Measurements from ENCODE around the gene MYO7B. TPM values are rescaled to one million over a fixed set of nuclear protein-coding genes. Genes with fewer than 3 reads are reported as not detected.
"Not testable (repeated sequence)": the region's sequence is repeated elsewhere in the genome, so short reads cannot be mapped to it uniquely, and the experiment has no call there.

Gene MYO7B
- polyA plus RNA-seq, 4 donors, result 85.6 to 617 (median 462) TPM

GRCh38 chr2:127535918-127536317 is 435 bp downstream of the MYO7B start:
- FAIRE-seq (no peak), DNase-seq (peak; percentile 55 to 74)
- Histone ChIP-seq H3K4me1 (ENCODE audit: control insufficient read depth in 3 of 3, insufficient read depth in 2 of 3, low read depth in 1 of 3, low read length in 2 of 3) (peaks cover 4 to 43% (median 20%) of the 10 kb centered on the region in 3 donors), H3K4me3 (ENCODE audit: low read depth in 1 of 3, low read length in 3 of 3) (peak overlapping the region in 2 of 3 donors; percentile 78 to 84), H3K36me3 (ENCODE audit: control insufficient read depth in 3 of 3, insufficient read depth in 2 of 3, low read depth in 1 of 3, low read length in 3 of 3) (peaks cover 0 to 22% (median 4%) of the 10 kb centered on the region in 3 donors), H3K27ac (ENCODE audit: low read depth in 1 of 3, low read length in 2 of 3) (peak overlapping the region; percentile 98 to 99 (median 98)), H3K27me3 (ENCODE audit: control insufficient read depth in 3 of 3, insufficient read depth in 3 of 3, low read length in 3 of 3) (no peaks in the 10 kb centered on the region), H3K9me3 (ENCODE audit: control insufficient read depth in 2 of 2, insufficient read depth in 1 of 2, low read depth in 1 of 2, low read length in 1 of 2) (peaks cover 0 to 3% of the 10 kb centered on the region in 2 donors)
- 26 to 66% (median 41%) methylated on average over 6 of the region's 6 CpGs for WGBS, 3 donors

- Histone ChIP-seq H3K4me3 (ENCODE audit: low read depth in 1 of 3, low read length in 3 of 3) (peak overlapping the region in 2 of 3 donors; percentile 78 to 84), H3K4me1 (ENCODE audit: control insufficient read depth in 3 of 3, insufficient read depth in 2 of 3, low read depth in 1 of 3, low read length in 2 of 3) (peaks cover 4 to 43% (median 24%) of the 10 kb centered on the region in 3 donors), H3K27ac (ENCODE audit: low read depth in 1 of 3, low read length in 2 of 3) (peak overlapping the region; percentile 98 to 99 (median 98)), H3K36me3 (ENCODE audit: control insufficient read depth in 3 of 3, insufficient read depth in 2 of 3, low read depth in 1 of 3, low read length in 3 of 3) (peaks cover 0 to 32% (median 4%) of the 10 kb centered on the region in 3 donors), H3K9me3 (ENCODE audit: control insufficient read depth in 2 of 2, insufficient read depth in 1 of 2, low read depth in 1 of 2, low read length in 1 of 2) (peaks cover 0 to 3% of the 10 kb centered on the region in 2 donors), H3K27me3 (ENCODE audit: control insufficient read depth in 3 of 3, insufficient read depth in 3 of 3, low read length in 3 of 3) (no peaks in the 10 kb centered on the region)
- DNase-seq, result peak; percentile 10 to 48
- no peak for FAIRE-seq
- 40 to 60% (median 47%) methylated on average over 7 of the region's 7 CpGs for WGBS, 3 donors
Observed at GRCh38 chr2:127536707-127537541, 1.4 kb downstream of the MYO7B start.

DNA sequence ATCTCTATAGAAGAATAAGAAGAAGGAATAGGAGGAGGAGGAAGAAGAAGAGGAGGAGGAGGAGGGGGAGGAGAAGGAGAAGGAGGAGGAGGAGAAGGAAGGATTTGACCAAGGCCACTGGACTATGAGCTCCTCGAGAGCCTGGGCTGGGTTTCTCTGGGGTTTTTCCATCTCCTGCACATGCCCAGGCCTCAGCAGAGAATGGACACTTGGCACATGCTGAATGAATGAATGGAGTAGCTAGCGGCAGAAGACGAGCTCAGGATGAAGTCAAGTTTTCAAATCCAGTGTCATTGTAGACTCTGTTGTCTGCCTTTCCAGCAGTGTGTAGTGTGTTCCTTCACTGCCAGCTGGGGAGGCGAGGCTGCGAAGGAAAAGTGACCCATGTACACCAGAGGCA is 2.2 kb downstream of the MYO7B start:
- peak overlapping the region in 2 of 3 donors; percentile 78 to 84 for H3K4me3 ChIP-seq (ENCODE audit: low read depth in 1 of 3, low read length in 3 of 3)
- peak overlapping the region in 1 of 3 donors; percentile 99 for H3K27ac ChIP-seq (ENCODE audit: low read depth in 1 of 3, low read length in 2 of 3)
- FAIRE-seq (no peak), DNase-seq (peak in 1 of 2 donors; percentile 13)
- peaks cover 0 to 37% (median 4%) of the 10 kb centered on the region in 3 donors for H3K36me3 ChIP-seq (ENCODE audit: control insufficient read depth in 3 of 3, insufficient read depth in 2 of 3, low read depth in 1 of 3, low read length in 3 of 3)
- WGBS, 3 donors, result 81 to 87% (median 86%) methylated on average over 5 of the region's 5 CpGs
- H3K27me3 ChIP-seq (ENCODE audit: control insufficient read depth in 3 of 3, insufficient read depth in 3 of 3, low read length in 3 of 3), result no peaks in the 10 kb centered on the region
- H3K9me3 ChIP-seq (ENCODE audit: control insufficient read depth in 2 of 2, insufficient read depth in 1 of 2, low read depth in 1 of 2, low read length in 1 of 2), result peaks cover 0 to 3% of the 10 kb centered on the region in 2 donors
- H3K4me1 ChIP-seq (ENCODE audit: control insufficient read depth in 3 of 3, insufficient read depth in 2 of 3, low read depth in 1 of 3, low read length in 2 of 3), result peaks cover 4 to 49% (median 21%) of the 10 kb centered on the region in 3 donors

GRCh38 chr2:127541809-127542208 is 6.3 kb downstream of the MYO7B start:
- FAIRE-seq, result no peak
- Histone ChIP-seq H3K36me3 (ENCODE audit: control insufficient read depth in 3 of 3, insufficient read depth in 2 of 3, low read depth in 1 of 3, low read length in 3 of 3) (peaks cover 0 to 49% (median 4%) of the 10 kb centered on the region in 3 donors), H3K27ac (ENCODE audit: low read depth in 1 of 3, low read length in 2 of 3) (peak overlapping the region in 1 of 3 donors; percentile 85), H3K4me3 (ENCODE audit: low read depth in 1 of 3, low read length in 3 of 3) (no peak overlapping the region), H3K9me3 (ENCODE audit: control insufficient read depth in 2 of 2, insufficient read depth in 1 of 2, low read depth in 1 of 2, low read length in 1 of 2) (no peaks in the 10 kb centered on the region), H3K4me1 (ENCODE audit: control insufficient read depth in 3 of 3, insufficient read depth in 2 of 3, low read depth in 1 of 3, low read length in 2 of 3) (peaks cover 0 to 34% (median 13%) of the 10 kb centered on the region in 3 donors), H3K27me3 (ENCODE audit: control insufficient read depth in 3 of 3, insufficient read depth in 3 of 3, low read length in 3 of 3) (no peaks in the 10 kb centered on the region)
- 68 to 93% (median 80%) methylated on average over 6 to 7 of the region's 7 CpGs for WGBS, 3 donors
- DNase-seq, result no peak

- FAIRE-seq (no peak), DNase-seq (no peak)
- Histone ChIP-seq H3K27me3 (ENCODE audit: control insufficient read depth in 3 of 3, insufficient read depth in 3 of 3, low read length in 3 of 3) (no peaks in the 10 kb centered on the region), H3K4me1 (ENCODE audit: control insufficient read depth in 3 of 3, insufficient read depth in 2 of 3, low read depth in 1 of 3, low read length in 2 of 3) (peaks cover 0 to 34% (median 13%) of the 10 kb centered on the region in 3 donors), H3K4me3 (ENCODE audit: low read depth in 1 of 3, low read length in 3 of 3) (no peak overlapping the region), H3K9me3 (ENCODE audit: control insufficient read depth in 2 of 2, insufficient read depth in 1 of 2, low read depth in 1 of 2, low read length in 1 of 2) (no peaks in the 10 kb centered on the region), H3K27ac (ENCODE audit: low read depth in 1 of 3, low read length in 2 of 3) (peak overlapping the region in 1 of 3 donors; percentile 85), H3K36me3 (ENCODE audit: control insufficient read depth in 3 of 3, insufficient read depth in 2 of 3, low read depth in 1 of 3, low read length in 3 of 3) (peaks cover 0 to 51% (median 4%) of the 10 kb centered on the region in 3 donors)
- 81 to 90% (median 83%) methylated on average over 3 of the region's 3 CpGs for WGBS, 3 donors
Observed at GRCh38 chr2:127542231-127542630, 6.7 kb downstream of the MYO7B start.

DNA sequence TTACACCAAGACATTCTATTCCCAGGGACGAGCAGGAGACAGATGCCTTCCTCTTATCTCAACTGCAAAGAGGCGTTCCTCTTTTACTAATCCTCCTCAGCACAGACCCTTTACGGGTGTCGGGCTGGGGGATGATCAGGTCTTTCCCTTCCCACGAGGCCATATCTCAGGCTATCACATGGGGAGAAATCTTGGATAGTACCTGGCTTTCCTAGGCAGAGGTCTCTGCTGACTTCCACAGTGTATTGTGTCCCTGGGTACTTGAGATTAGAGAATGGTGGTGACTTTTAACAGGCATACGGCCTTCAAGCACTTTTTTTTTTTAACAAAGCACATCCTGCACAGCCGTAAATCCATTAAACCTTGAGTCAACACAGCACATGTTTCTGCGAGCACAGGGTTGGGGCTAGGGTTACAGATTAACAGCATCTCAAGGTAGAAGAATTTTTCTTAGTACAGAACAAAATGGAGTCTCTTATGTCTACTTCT is 7.6 kb downstream of the MYO7B start:
- H3K36me3 ChIP-seq (ENCODE audit: control insufficient read depth in 3 of 3, insufficient read depth in 2 of 3, low read depth in 1 of 3, low read length in 3 of 3), result peaks cover 0 to 46% (median 4%) of the 10 kb centered on the region in 3 donors
- H3K27ac ChIP-seq (ENCODE audit: low read depth in 1 of 3, low read length in 2 of 3), result peak overlapping the region in 2 of 3 donors; percentile 52 to 85
- DNase-seq, result peak; percentile 49 to 80
- WGBS, 3 donors, result 7 to 40% (median 23%) methylated on average over 8 of the region's 8 CpGs
- not testable (repeated sequence) for H3K4me3 ChIP-seq (ENCODE audit: low read depth in 1 of 3, low read length in 3 of 3); H3K27me3 ChIP-seq (ENCODE audit: control insufficient read depth in 3 of 3, insufficient read depth in 3 of 3, low read length in 3 of 3); H3K9me3 ChIP-seq (ENCODE audit: control insufficient read depth in 2 of 2, insufficient read depth in 1 of 2, low read depth in 1 of 2, low read length in 1 of 2); FAIRE-seq
- H3K4me1 ChIP-seq (ENCODE audit: control insufficient read depth in 3 of 3, insufficient read depth in 2 of 3, low read depth in 1 of 3, low read length in 2 of 3), result peaks cover 0 to 28% (median 10%) of the 10 kb centered on the region in 3 donors

DNA sequence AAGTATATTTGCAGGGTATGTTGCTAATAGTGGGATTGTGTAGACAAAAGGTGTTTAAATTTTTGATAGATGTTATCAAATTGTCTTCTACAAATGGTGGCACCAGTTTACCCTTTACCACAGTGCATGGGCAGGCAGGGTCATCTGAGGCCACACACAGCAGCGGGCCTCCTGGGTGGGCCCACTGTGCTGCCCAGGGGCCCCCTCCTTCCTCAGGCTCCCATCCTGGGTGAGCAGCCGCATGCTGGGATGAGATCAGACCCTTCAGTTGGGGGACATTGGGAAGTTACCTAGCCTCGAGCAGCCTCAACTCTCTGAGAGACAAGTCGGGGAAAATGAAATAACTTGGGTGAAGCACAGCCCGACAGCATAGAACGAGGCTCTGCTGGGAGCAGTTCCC is 9.7 kb downstream of the MYO7B start:
- FAIRE-seq, result no peak

DNA sequence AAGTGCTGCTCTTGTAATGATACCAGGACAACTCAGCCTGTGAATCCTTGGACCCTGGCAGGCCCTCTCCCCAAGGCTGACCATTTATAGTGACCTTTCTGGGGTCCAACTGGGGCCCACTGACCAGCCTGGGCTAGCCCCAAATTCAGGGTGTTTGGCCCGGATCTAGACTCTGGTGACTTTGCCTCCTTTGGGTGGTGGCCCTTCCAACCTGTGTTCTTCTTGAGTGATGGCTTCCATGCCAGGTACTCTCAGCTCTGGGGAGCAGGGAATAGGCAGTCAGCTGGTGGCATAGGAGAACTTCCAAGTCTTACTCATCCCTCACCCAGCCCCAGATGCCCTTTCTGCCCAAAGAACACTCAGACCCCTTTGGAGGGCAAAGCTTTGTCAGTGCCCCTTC is 10.3 kb downstream of the MYO7B start:
- no peak overlapping the region for H3K27ac ChIP-seq (ENCODE audit: low read depth in 1 of 3, low read length in 2 of 3)
- H3K27me3 ChIP-seq (ENCODE audit: control insufficient read depth in 3 of 3, insufficient read depth in 3 of 3, low read length in 3 of 3), result peaks cover 0 to 3% (median 0%) of the 10 kb centered on the region in 3 donors
- DNase-seq, result no peak
- WGBS, 3 donors, result 88 to 100% (median 93%) methylated on average over 1 of the region's 1 CpG
- no peaks in the 10 kb centered on the region for H3K9me3 ChIP-seq (ENCODE audit: control insufficient read depth in 2 of 2, insufficient read depth in 1 of 2, low read depth in 1 of 2, low read length in 1 of 2)
- no peak overlapping the region for H3K4me3 ChIP-seq (ENCODE audit: low read depth in 1 of 3, low read length in 3 of 3)
- peaks cover 0 to 24% (median 9%) of the 10 kb centered on the region in 3 donors for H3K4me1 ChIP-seq (ENCODE audit: control insufficient read depth in 3 of 3, insufficient read depth in 2 of 3, low read depth in 1 of 3, low read length in 2 of 3)
- no peak for FAIRE-seq
- peaks cover 0 to 47% (median 0%) of the 10 kb centered on the region in 3 donors for H3K36me3 ChIP-seq (ENCODE audit: control insufficient read depth in 3 of 3, insufficient read depth in 2 of 3, low read depth in 1 of 3, low read length in 3 of 3)

More for the DNA sequence above, 9.7 kb downstream of the MYO7B start:
- 57 to 65% (median 62%) methylated on average over 6 of the region's 6 CpGs for WGBS, 3 donors
- Histone ChIP-seq H3K27ac (ENCODE audit: low read depth in 1 of 3, low read length in 2 of 3) (no peak overlapping the region), H3K9me3 (ENCODE audit: control insufficient read depth in 2 of 2, insufficient read depth in 1 of 2, low read depth in 1 of 2, low read length in 1 of 2) (no peaks in the 10 kb centered on the region), H3K27me3 (ENCODE audit: control insufficient read depth in 3 of 3, insufficient read depth in 3 of 3, low read length in 3 of 3) (peaks cover 0 to 3% (median 0%) of the 10 kb centered on the region in 3 donors), H3K4me1 (ENCODE audit: control insufficient read depth in 3 of 3, insufficient read depth in 2 of 3, low read depth in 1 of 3, low read length in 2 of 3) (peaks cover 0 to 28% (median 9%) of the 10 kb centered on the region in 3 donors), H3K4me3 (ENCODE audit: low read depth in 1 of 3, low read length in 3 of 3) (no peak overlapping the region), H3K36me3 (ENCODE audit: control insufficient read depth in 3 of 3, insufficient read depth in 2 of 3, low read depth in 1 of 3, low read length in 3 of 3) (peaks cover 0 to 45% (median 2%) of the 10 kb centered on the region in 3 donors)
- no peak for DNase-seq

Data from small intestine (tissue), 7 donors.